GM23338 (cell line): Measurements from ENCODE around the gene GNG4. TPM values are rescaled to one million over a fixed set of nuclear protein-coding genes. Genes with fewer than 3 reads are reported as not detected.

Experiments used
- ATAC-seq: fragments of 200-7000 bp; cut with Tn5 transposase; 3 replicates; pipeline ENCODE4 v1.9.1; 2020
- DNase-seq: peaks from one replicate; pipeline ENCODE4 v3.0.0-alpha.2; 2015; ENCODE audit warnings: low spot score
- H2AFZ ChIP-seq: fragments of 200-600 bp; sonication (generic); 2 replicates; pipeline ENCODE4 v1.8.0; 2016; ENCODE audit warnings: antibody characterized with exemption, mild to moderate bottlenecking, moderate library complexity
- H3F3A ChIP-seq: fragments of 200-600 bp; sonication (generic); replicated peaks from 2 replicates; pipeline ENCODE4 v1.8.0; 2017; ENCODE audit warnings: antibody characterized with exemption, mixed run types, low read depth
- H3K27ac ChIP-seq: fragments of 200-600 bp; sonication (generic); 2 replicates; pipeline ENCODE4 v1.6.1; 2016; ENCODE audit warnings: low read depth
- H3K27me3 ChIP-seq: fragments of 200-600 bp; sonication (generic); 2 replicates; pipeline ENCODE4 v1.8.0; 2016; ENCODE audit warnings: mild to moderate bottlenecking, mixed run types, moderate library complexity; ENCODE audit not compliant: insufficient read depth
- H3K36me3 ChIP-seq: fragments of 200-600 bp; sonication (generic); 2 replicates; pipeline ENCODE4 v1.8.0; 2016; ENCODE audit warnings: mild to moderate bottlenecking; ENCODE audit not compliant: insufficient read depth
- H3K4me1 ChIP-seq: fragments of 200-600 bp; sonication (generic); 2 replicates; pipeline ENCODE4 v1.8.0; 2016; ENCODE audit warnings: mild to moderate bottlenecking, moderate library complexity; ENCODE audit not compliant: insufficient read depth
- H3K4me2 ChIP-seq: fragments of 200-600 bp; sonication (generic); 2 replicates; pipeline ENCODE4 v1.7.1; 2017; ENCODE audit warnings: mixed run types
- H3K4me3 ChIP-seq: fragments of 200-600 bp; sonication (generic); 2 replicates; pipeline ENCODE4 v1.6.1; 2016; ENCODE audit warnings: mixed run types
- H3K79me2 ChIP-seq: fragments of 200-600 bp; sonication (generic); replicated peaks from 2 replicates; pipeline ENCODE4 v1.8.0; 2017; ENCODE audit warnings: mild to moderate bottlenecking; ENCODE audit not compliant: insufficient read depth
- H3K9me2 ChIP-seq: fragments of 200-600 bp; sonication (generic); 2 replicates; pipeline ENCODE4 v1.8.0; 2017; ENCODE audit not compliant: insufficient read depth
- H4K20me1 ChIP-seq: fragments of 200-600 bp; sonication (generic); replicated peaks from 2 replicates; pipeline ENCODE4 v1.8.0; 2017; ENCODE audit warnings: mild to moderate bottlenecking; ENCODE audit not compliant: insufficient read depth
- H3K27ac Mint-ChIP-seq: 2 replicates; pipeline ENCODE4 v1.8.0; 2020; ENCODE audit warnings: inconsistent platforms, mild to moderate bottlenecking, moderate library complexity, mixed read lengths
- H3K27me3 Mint-ChIP-seq: 3 replicates; pipeline ENCODE4 v1.8.0; 2022; ENCODE audit warnings: low read depth, mild to moderate bottlenecking, moderate library complexity, mixed read lengths, inconsistent platforms; ENCODE audit not compliant: insufficient read depth, poor library complexity
- H3K36me3 Mint-ChIP-seq: 3 replicates; pipeline ENCODE4 v1.8.0; 2021; ENCODE audit warnings: low read depth, mild to moderate bottlenecking, inconsistent platforms, moderate library complexity, mixed read lengths
- H3K4me1 Mint-ChIP-seq: 3 replicates; pipeline ENCODE4 v1.8.0; 2020; ENCODE audit warnings: mild to moderate bottlenecking, inconsistent platforms, mixed read lengths
- H3K4me3 Mint-ChIP-seq: 3 replicates; pipeline ENCODE4 v1.8.0; 2021; ENCODE audit warnings: moderate library complexity, mild to moderate bottlenecking, inconsistent platforms, mixed read lengths
- H3K9me3 Mint-ChIP-seq: 3 replicates; pipeline ENCODE4 v1.8.0; 2020; ENCODE audit warnings: moderate library complexity, mild to moderate bottlenecking, inconsistent platforms, mixed read lengths
- CREB1 ChIP-seq: fragments of 250-450 bp; sonication (Bioruptor Pico); IDR thresholded peaks from 2 replicates; pipeline ENCODE4 v1.5.0; 2020; ENCODE audit warnings: low read depth, mild to moderate bottlenecking, moderate library complexity
- CTCF ChIP-seq, 2 experiments: fragments of 200-600 bp in 1 of 2; sonication (generic) in 1 of 2; conservative IDR thresholded peaks; 2 replicates each; pipeline versions ENCODE4 v1.5.1 to v1.6.1; 2016 to 2017; ENCODE audit warnings: antibody characterized with exemption in 2 of 2, low read depth in 2 of 2, mild to moderate bottlenecking in 2 of 2, moderate library complexity in 1 of 2
- ETS1 ChIP-seq: IDR thresholded peaks from 2 replicates; pipeline ENCODE4 v1.6.1; 2016; ENCODE audit warnings: antibody characterized with exemption
- EZH2 ChIP-seq: fragments of 200-600 bp; sonication (generic); IDR thresholded peaks from one replicate; pipeline ENCODE4 v1.8.0; 2017; ENCODE audit warnings: antibody characterized with exemption, mild to moderate bottlenecking, low read depth; ENCODE audit not compliant: unreplicated experiment
- EZH2phosphoT487 ChIP-seq: fragments of 200-600 bp; sonication (generic); IDR thresholded peaks from one replicate; pipeline ENCODE4 v1.8.1; 2018; ENCODE audit warnings: antibody characterized with exemption; ENCODE audit not compliant: unreplicated experiment
- JUNB ChIP-seq: IDR thresholded peaks from one replicate; pipeline ENCODE4 v1.6.1; 2016; ENCODE audit warnings: antibody characterized with exemption; ENCODE audit not compliant: unreplicated experiment
- NANOG ChIP-seq: IDR thresholded peaks from 2 replicates; pipeline ENCODE4 v1.6.1; 2016; ENCODE audit warnings: antibody characterized with exemption, borderline replicate concordance
- POLR2AphosphoS5 ChIP-seq: IDR thresholded peaks from 2 replicates; pipeline ENCODE4 v1.6.1; 2016; ENCODE audit warnings: antibody characterized with exemption, low read depth
- STAT1 ChIP-seq: IDR thresholded peaks from one replicate; pipeline ENCODE4 v1.6.1; 2016; ENCODE audit warnings: antibody characterized with exemption; ENCODE audit not compliant: unreplicated experiment
- ZNF114 ChIP-seq: fragments of 250-450 bp; sonication (Bioruptor Pico); IDR thresholded peaks from 2 replicates; pipeline ENCODE4 v1.5.0; 2020; ENCODE audit warnings: mild to moderate bottlenecking, moderate library complexity
- ZNF331 ChIP-seq: fragments of 250-450 bp; sonication (Bioruptor Pico); IDR thresholded peaks from 2 replicates; pipeline ENCODE4 v1.5.0; 2020; ENCODE audit warnings: low read depth, mild to moderate bottlenecking, moderate library complexity
- ZNF462 ChIP-seq: fragments of 250-450 bp; sonication (Bioruptor Pico); IDR thresholded peaks from 2 replicates; pipeline ENCODE4 v1.5.0; 2020; ENCODE audit warnings: mild to moderate bottlenecking, moderate library complexity
- polyA plus RNA-seq: library from polyadenylated mRNA; unstranded; fragments of >200 nt; fragmentation: Nextera tagmentation; extraction: Ambion mirVana; gene quantifications from 2 replicates; pipeline ENCODE4 v1.2.1, GENCODE V29; 2016
- total RNA-seq: library from RNA; depleted of rRNA; stranded (reverse); fragments of >200 nt; shearing (Covaris generic); gene quantifications from 2 replicates; pipeline ENCODE4 v1.2.3, GENCODE V29; 2014
- TF ChIP-seq, protein P1 (sequence below): IDR thresholded peaks from one replicate; pipeline ENCODE4 v1.6.1; 2018; ENCODE audit warnings: antibody characterized with exemption; ENCODE audit not compliant: unreplicated experiment

GNG4 gene
- total and polyA plus RNA-seq, 2 experiments from 2014 or later = 40.2 to 49.2 TPM

DNA sequence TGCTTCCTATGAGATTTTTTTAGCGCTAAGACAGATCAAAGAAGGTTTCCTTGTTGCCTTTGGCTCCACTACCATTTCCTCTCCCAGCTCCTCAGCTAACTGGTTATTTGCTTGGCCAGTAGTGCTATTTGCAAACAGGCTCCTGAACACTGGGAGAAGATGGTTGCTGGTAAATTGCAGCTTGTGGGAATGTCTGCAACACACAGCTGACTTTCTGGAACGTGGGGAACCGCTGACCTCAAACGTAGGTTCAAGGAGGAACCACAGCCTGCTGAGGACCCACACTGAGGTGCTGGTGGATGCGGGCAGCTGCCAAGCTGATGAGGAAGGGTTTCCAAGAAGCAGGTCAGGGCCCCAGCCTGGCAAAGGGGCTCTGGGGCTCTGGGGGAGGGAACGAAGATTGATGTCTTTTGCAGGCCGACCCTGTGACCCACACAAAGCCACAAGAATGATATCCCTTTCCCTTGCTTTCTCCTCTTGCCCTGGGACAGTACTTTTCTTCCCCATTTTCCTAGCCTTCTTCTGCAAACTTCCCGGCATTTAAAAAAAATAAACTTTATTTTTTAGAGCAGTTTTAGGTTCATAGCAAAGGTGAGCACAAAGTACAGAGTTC, 24.8 kb downstream of the GNG4 start:
- Histone ChIP-seq H3K9me2 (peaks cover 6% of the 10 kb centered on the region; the same call in 1 of the 2 replicates), H3K79me2 (peaks cover 50% of the 10 kb centered on the region), H3K36me3 (no peaks in the 10 kb centered on the region), H3K4me2 (no peak overlapping the region), H3F3A (peaks cover 8% of the 10 kb centered on the region), H3K27me3 (no peaks in the 10 kb centered on the region), H3K4me1 (peaks cover 32% of the 10 kb centered on the region), H3K27ac (peak overlapping the region; percentile 74; the same call in 1 of the 2 replicates), H4K20me1 (no peaks in the 10 kb centered on the region), H3K4me3 (no peak overlapping the region), H2AFZ (no peak overlapping the region)
- Mint-ChIP-seq H3K27me3 (peaks cover 6% of the 10 kb centered on the region), H3K36me3 (peaks cover 3% of the 10 kb centered on the region; the same call in 2 of the 3 replicates), H3K27ac (no peak overlapping the region), H3K4me3 (no peak overlapping the region), H3K9me3 (no peaks in the 10 kb centered on the region), H3K4me1 (peaks cover 49% of the 10 kb centered on the region)
- DNase-seq (no peak), ATAC-seq (no peak)
- TF ChIP-seq, protein P1, sequence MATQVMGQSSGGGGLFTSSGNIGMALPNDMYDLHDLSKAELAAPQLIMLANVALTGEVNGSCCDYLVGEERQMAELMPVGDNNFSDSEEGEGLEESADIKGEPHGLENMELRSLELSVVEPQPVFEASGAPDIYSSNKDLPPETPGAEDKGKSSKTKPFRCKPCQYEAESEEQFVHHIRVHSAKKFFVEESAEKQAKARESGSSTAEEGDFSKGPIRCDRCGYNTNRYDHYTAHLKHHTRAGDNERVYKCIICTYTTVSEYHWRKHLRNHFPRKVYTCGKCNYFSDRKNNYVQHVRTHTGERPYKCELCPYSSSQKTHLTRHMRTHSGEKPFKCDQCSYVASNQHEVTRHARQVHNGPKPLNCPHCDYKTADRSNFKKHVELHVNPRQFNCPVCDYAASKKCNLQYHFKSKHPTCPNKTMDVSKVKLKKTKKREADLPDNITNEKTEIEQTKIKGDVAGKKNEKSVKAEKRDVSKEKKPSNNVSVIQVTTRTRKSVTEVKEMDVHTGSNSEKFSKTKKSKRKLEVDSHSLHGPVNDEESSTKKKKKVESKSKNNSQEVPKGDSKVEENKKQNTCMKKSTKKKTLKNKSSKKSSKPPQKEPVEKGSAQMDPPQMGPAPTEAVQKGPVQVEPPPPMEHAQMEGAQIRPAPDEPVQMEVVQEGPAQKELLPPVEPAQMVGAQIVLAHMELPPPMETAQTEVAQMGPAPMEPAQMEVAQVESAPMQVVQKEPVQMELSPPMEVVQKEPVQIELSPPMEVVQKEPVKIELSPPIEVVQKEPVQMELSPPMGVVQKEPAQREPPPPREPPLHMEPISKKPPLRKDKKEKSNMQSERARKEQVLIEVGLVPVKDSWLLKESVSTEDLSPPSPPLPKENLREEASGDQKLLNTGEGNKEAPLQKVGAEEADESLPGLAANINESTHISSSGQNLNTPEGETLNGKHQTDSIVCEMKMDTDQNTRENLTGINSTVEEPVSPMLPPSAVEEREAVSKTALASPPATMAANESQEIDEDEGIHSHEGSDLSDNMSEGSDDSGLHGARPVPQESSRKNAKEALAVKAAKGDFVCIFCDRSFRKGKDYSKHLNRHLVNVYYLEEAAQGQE = no peak
- TF ChIP-seq NANOG (no peak), ZNF462 (no peak), EZH2phosphoT487 (no peak), STAT1 (no peak), CREB1 (no peak), EZH2 (no peak), JUNB (no peak), ZNF114 (CRISPR knock-in tag) (no peak), POLR2AphosphoS5 (no peak), ETS1 (no peak), CTCF (conservative IDR thresholded peaks at IDR 0.05; ENCODE audit: low read depth in 2 of 2) (no peak), ZNF331 (CRISPR knock-in tag) (no peak)
